Measurements from ENCODE around the gene BAIAP2. TPM values are rescaled to one million over a fixed set of nuclear protein-coding genes. Genes with fewer than 3 reads are reported as not detected.

The BAIAP2 gene
- polyA plus RNA-seq, 3 donors = 8.6 to 17.0 (median 11.2) TPM

DNA sequence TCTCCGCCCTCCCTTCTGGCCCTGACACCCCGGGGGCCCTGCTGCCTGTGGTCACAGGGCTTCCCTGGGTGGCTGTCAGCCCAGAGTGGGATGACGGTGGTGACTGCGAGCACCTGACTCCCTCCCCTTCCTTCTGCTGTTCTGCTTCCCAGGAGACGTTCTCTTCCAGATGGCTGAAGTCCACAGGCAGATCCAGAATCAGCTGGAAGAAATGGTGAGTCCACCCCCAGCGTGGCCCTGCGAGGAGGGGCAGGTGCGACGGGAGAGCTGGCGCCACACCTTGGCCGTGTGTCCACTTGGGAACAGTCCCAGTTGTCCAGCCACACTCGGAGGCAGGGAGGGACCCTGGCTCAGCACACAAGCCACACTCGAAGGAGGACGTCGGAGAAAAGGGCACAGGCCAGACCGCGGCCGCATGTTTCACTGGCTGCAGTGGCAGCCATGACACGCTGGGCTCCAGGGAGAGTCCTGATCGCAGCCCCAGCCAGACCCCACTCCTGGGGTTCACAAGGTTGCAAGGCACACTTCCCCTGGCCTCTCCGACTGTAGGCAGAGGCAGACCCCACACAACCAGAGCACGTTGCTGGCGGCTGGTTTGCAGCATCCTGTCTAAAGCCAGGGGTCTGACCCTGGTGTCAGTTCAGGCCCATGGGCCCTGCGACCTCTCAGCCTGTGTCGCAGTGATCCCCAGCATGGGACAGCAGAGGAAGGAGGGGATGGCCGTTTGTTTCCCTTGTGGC lies 49.9 kb downstream of the BAIAP2 start:
- Histone ChIP-seq H2AFZ (ENCODE audit: insufficient read depth, low read depth, low read length, poor library complexity, severe bottlenecking) (no peak overlapping the region), H4K20me1 (ENCODE audit: insufficient read depth, low read length) (no peaks in the 10 kb centered on the region), H3K4me2 (replicated peaks; ENCODE audit: extremely low read depth, low read length, poor library complexity, severe bottlenecking) (no peak overlapping the region), H3K27ac (ENCODE audit: low read depth in 1 of 2, low read length in 2 of 2) (no peak overlapping the region), H3K9me3 (replicated peaks in 1 of 2; ENCODE audit: control insufficient read depth in 1 of 2, insufficient read depth in 1 of 2, low read length in 2 of 2) (no peaks in the 10 kb centered on the region), H3K79me2 (ENCODE audit: insufficient read depth, low read length) (no peaks in the 10 kb centered on the region), H3K4me3 (replicated peaks in 1 of 3; ENCODE audit: low read depth in 2 of 3, low read length in 3 of 3) (no peak overlapping the region), H3K4me1 (ENCODE audit: control insufficient read depth in 1 of 2, insufficient read depth in 2 of 2, low read length in 2 of 2) (peaks cover 3 to 4% of the 10 kb centered on the region in 2 donors), H3K27me3 (ENCODE audit: control insufficient read depth in 2 of 2, insufficient read depth in 2 of 2, low read length in 2 of 2) (no peaks in the 10 kb centered on the region), H3K36me3 (replicated peaks in 1 of 2; ENCODE audit: control insufficient read depth in 1 of 2, insufficient read depth in 2 of 2, low read length in 2 of 2) (peaks cover 8 to 15% of the 10 kb centered on the region in 2 donors), H3K9ac (ENCODE audit: insufficient read depth, low read length, poor library complexity, severe bottlenecking) (no peak overlapping the region)
- Mint-ChIP-seq H3K9me3 (peaks cover 0 to 3% (median 0%) of the 10 kb centered on the region in 7 donors), H3K27me3 (ENCODE audit: low read depth in 3 of 3) (peaks cover 1 to 4% (median 2%) of the 10 kb centered on the region in 3 donors), H3K4me3 (no peak overlapping the region), H3K27ac (peak overlapping the region in 1 of 7 donors; percentile 23), H3K4me1 (peaks cover 2% of the 10 kb centered on the region), H3K36me3 (peaks cover 15 to 16% of the 10 kb centered on the region in 2 donors)
- intact Hi-C loops (cut with micrococcal nuclease) = no loop called here
- WGBS (ENCODE audit: insufficient coverage) = 89% methylated on average over 25 of the region's 26 CpGs
- no peak for DNase-seq
- TF ChIP-seq, protein P1, sequence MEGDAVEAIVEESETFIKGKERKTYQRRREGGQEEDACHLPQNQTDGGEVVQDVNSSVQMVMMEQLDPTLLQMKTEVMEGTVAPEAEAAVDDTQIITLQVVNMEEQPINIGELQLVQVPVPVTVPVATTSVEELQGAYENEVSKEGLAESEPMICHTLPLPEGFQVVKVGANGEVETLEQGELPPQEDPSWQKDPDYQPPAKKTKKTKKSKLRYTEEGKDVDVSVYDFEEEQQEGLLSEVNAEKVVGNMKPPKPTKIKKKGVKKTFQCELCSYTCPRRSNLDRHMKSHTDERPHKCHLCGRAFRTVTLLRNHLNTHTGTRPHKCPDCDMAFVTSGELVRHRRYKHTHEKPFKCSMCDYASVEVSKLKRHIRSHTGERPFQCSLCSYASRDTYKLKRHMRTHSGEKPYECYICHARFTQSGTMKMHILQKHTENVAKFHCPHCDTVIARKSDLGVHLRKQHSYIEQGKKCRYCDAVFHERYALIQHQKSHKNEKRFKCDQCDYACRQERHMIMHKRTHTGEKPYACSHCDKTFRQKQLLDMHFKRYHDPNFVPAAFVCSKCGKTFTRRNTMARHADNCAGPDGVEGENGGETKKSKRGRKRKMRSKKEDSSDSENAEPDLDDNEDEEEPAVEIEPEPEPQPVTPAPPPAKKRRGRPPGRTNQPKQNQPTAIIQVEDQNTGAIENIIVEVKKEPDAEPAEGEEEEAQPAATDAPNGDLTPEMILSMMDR (IDR thresholded peaks at IDR 0.05) = no peak

DNA sequence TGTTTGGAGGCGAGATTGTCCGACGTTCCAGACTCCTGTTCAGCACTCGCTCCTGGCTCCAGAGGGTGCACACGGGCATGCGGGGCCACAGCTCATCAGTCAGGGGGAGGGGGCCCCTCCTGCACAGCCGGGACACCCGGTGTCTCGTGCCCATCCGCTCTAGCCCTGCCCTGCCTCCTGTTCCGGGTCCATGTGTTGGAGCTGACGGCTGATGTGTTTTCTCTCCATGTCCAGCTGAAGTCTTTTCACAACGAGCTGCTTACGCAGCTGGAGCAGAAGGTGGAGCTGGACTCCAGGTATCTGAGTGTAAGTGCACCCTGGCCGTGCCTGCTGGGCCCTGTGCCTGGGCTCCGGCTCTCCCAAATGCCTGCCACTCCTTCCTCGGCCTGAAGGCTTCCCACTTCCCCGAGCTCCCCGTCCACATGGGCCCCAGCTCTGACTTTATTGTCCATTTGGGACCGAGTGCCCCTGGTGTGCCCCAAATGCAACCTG lies 50.5 kb downstream of the BAIAP2 start:
- H3K79me2 ChIP-seq (ENCODE audit: insufficient read depth, low read length) = no peaks in the 10 kb centered on the region
- peaks cover 0 to 3% (median 0%) of the 10 kb centered on the region in 7 donors for H3K9me3 Mint-ChIP-seq
- H3K27me3 Mint-ChIP-seq (ENCODE audit: low read depth in 3 of 3) = peaks cover 1 to 4% (median 2%) of the 10 kb centered on the region in 3 donors
- H2AFZ ChIP-seq (ENCODE audit: insufficient read depth, low read depth, low read length, poor library complexity, severe bottlenecking) = no peak overlapping the region
- TF ChIP-seq, protein P1 (IDR thresholded peaks at IDR 0.05) = no peak
- no peak overlapping the region for H3K4me2 ChIP-seq (replicated peaks; ENCODE audit: extremely low read depth, low read length, poor library complexity, severe bottlenecking)
- peaks cover 15 to 16% of the 10 kb centered on the region in 2 donors for H3K36me3 Mint-ChIP-seq
- no peak overlapping the region for H3K27ac Mint-ChIP-seq
- peaks cover 9 to 10% of the 10 kb centered on the region in 2 donors for H3K4me1 ChIP-seq (ENCODE audit: control insufficient read depth in 1 of 2, insufficient read depth in 2 of 2, low read length in 2 of 2)
- H3K4me3 Mint-ChIP-seq = no peak overlapping the region
- H3K4me3 ChIP-seq (replicated peaks in 1 of 3; ENCODE audit: low read depth in 2 of 3, low read length in 3 of 3) = no peak overlapping the region
- no peaks in the 10 kb centered on the region for H4K20me1 ChIP-seq (ENCODE audit: insufficient read depth, low read length)
- intact Hi-C loops (cut with micrococcal nuclease) = no loop called here
- H3K9ac ChIP-seq (ENCODE audit: insufficient read depth, low read length, poor library complexity, severe bottlenecking) = no peak overlapping the region
- peaks cover 8% of the 10 kb centered on the region for H3K4me1 Mint-ChIP-seq
- peaks cover 8 to 15% of the 10 kb centered on the region in 2 donors for H3K36me3 ChIP-seq (replicated peaks in 1 of 2; ENCODE audit: control insufficient read depth in 1 of 2, insufficient read depth in 2 of 2, low read length in 2 of 2)
- DNase-seq = no peak
- H3K27ac ChIP-seq (ENCODE audit: low read depth in 1 of 2, low read length in 2 of 2) = no peak overlapping the region
- H3K27me3 ChIP-seq (ENCODE audit: control insufficient read depth in 2 of 2, insufficient read depth in 2 of 2, low read length in 2 of 2) = no peaks in the 10 kb centered on the region
- WGBS (ENCODE audit: insufficient coverage) = 94% methylated on average over 20 of the region's 20 CpGs
- no peaks in the 10 kb centered on the region for H3K9me3 ChIP-seq (replicated peaks in 1 of 2; ENCODE audit: control insufficient read depth in 1 of 2, insufficient read depth in 1 of 2, low read length in 2 of 2)
